DOHH2 (cell line): ENCODE measurements around the gene BHLHE41.

Source experiments
- H3F3A ChIP-seq: fragments of 200-600 bp; sonication (generic), shearing (Covaris generic); 2 replicates; pipeline ENCODE4 v1.6.0; 2016; ENCODE audit warnings: antibody characterized with exemption, mild to moderate bottlenecking; ENCODE audit not compliant: control insufficient read depth, insufficient read depth
- H3K27ac ChIP-seq: fragments of 200-600 bp; sonication (generic); 2 replicates; pipeline ENCODE4 v1.5.1; 2014; ENCODE audit warnings: low read depth, mild to moderate bottlenecking, low read length, moderate library complexity
- H3K27me3 ChIP-seq: fragments of 200-600 bp; sonication (generic); 2 replicates; pipeline ENCODE4 v1.6.1; 2014; ENCODE audit warnings: mild to moderate bottlenecking, low read length, mixed read lengths; ENCODE audit not compliant: control insufficient read depth
- H3K36me3 ChIP-seq: fragments of 200-600 bp; sonication (generic); 2 replicates; pipeline ENCODE4 v1.6.1; 2014; ENCODE audit warnings: mild to moderate bottlenecking, low read length, moderate library complexity, mixed read lengths; ENCODE audit not compliant: control insufficient read depth
- H3K4me1 ChIP-seq: fragments of 200-600 bp; sonication (generic); 2 replicates; pipeline ENCODE4 v1.6.1; 2014; ENCODE audit warnings: mild to moderate bottlenecking, low read length, mixed read lengths; ENCODE audit not compliant: control insufficient read depth
- H3K4me2 ChIP-seq: fragments of 200-600 bp; sonication (generic); 2 replicates; pipeline ENCODE4 v1.6.0; 2014; ENCODE audit warnings: mild to moderate bottlenecking, low read length, moderate library complexity
- H3K4me3 ChIP-seq: fragments of 200-600 bp; sonication (generic); 2 replicates; pipeline ENCODE4 v1.5.1; 2014; ENCODE audit warnings: mild to moderate bottlenecking, low read length, mixed read lengths
- H3K79me2 ChIP-seq: fragments of 200-600 bp; sonication (generic); 2 replicates; pipeline ENCODE4 v1.6.1; 2014; ENCODE audit warnings: mild to moderate bottlenecking, low read length, mixed read lengths; ENCODE audit not compliant: control insufficient read depth
- H3K9me2 ChIP-seq: fragments of 200-600 bp; sonication (generic); replicated peaks from 2 replicates; pipeline ENCODE4 v1.6.1; 2014; ENCODE audit warnings: mild to moderate bottlenecking, low read length, mixed read lengths; ENCODE audit not compliant: control insufficient read depth
- H3K9me3 ChIP-seq: fragments of 200-600 bp; sonication (generic); 2 replicates; pipeline ENCODE4 v1.6.1; 2014; ENCODE audit warnings: antibody characterized with exemption, low read length, mixed read lengths; ENCODE audit not compliant: control insufficient read depth, insufficient read depth
- H4K20me1 ChIP-seq: fragments of 200-600 bp; sonication (generic); 2 replicates; pipeline ENCODE4 v1.6.0; 2014; ENCODE audit warnings: low read depth, mild to moderate bottlenecking, antibody characterized with exemption, low read length, moderate library complexity; ENCODE audit not compliant: control insufficient read depth, insufficient read depth
- EZH2phosphoT487 ChIP-seq: fragments of 200-600 bp; sonication (generic); IDR thresholded peaks from 2 replicates; pipeline ENCODE4 v1.6.1; 2017; ENCODE audit warnings: borderline replicate concordance, mild to moderate bottlenecking, antibody characterized with exemption, low read length, moderate library complexity, mixed read lengths
- TF ChIP-seq, protein P1 (sequence below): fragments of 200-600 bp; sonication (generic); IDR thresholded peaks from one replicate; pipeline ENCODE4 v1.5.1; 2014; ENCODE audit warnings: antibody characterized with exemption, mild to moderate bottlenecking, low read depth, low read length; ENCODE audit not compliant: poor library complexity, severe bottlenecking

BHLHE41 gene

DNA sequence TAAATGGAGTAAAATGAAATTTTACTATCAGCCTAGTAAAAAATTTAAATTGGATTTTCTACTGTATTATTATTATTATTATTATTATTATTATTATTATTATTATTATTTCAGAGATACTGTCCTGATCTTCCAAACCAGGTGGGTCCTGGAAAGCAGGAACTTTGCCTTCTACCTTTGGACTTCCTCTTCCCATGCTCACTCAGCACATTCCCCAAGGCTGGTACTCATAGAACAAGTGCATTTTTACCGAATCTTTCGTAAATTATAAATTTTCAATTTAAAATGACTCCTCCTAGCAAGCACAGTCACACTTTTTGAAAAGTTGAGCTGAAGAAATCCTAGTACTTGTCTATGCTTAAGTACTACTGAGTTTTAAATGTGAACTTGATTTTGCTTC, 29.7 kb downstream of the BHLHE41 start:
- Histone ChIP-seq H3K9me2 (no peaks in the 10 kb centered on the region), H3K79me2 (no peaks in the 10 kb centered on the region), H3K4me2 (no peak overlapping the region), H3K27ac (no peak overlapping the region), H3K4me3 (no peak overlapping the region), H3F3A (no peaks in the 10 kb centered on the region), H3K27me3 (peaks cover 6% of the 10 kb centered on the region), H3K9me3 (no peaks in the 10 kb centered on the region), H4K20me1 (no peaks in the 10 kb centered on the region; the same call in 1 of the 2 replicates), H3K36me3 (no peaks in the 10 kb centered on the region), H3K4me1 (no peaks in the 10 kb centered on the region)
- TF ChIP-seq, protein P1, sequence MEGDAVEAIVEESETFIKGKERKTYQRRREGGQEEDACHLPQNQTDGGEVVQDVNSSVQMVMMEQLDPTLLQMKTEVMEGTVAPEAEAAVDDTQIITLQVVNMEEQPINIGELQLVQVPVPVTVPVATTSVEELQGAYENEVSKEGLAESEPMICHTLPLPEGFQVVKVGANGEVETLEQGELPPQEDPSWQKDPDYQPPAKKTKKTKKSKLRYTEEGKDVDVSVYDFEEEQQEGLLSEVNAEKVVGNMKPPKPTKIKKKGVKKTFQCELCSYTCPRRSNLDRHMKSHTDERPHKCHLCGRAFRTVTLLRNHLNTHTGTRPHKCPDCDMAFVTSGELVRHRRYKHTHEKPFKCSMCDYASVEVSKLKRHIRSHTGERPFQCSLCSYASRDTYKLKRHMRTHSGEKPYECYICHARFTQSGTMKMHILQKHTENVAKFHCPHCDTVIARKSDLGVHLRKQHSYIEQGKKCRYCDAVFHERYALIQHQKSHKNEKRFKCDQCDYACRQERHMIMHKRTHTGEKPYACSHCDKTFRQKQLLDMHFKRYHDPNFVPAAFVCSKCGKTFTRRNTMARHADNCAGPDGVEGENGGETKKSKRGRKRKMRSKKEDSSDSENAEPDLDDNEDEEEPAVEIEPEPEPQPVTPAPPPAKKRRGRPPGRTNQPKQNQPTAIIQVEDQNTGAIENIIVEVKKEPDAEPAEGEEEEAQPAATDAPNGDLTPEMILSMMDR: no peak
- TF ChIP-seq EZH2phosphoT487: no peak

DNA sequence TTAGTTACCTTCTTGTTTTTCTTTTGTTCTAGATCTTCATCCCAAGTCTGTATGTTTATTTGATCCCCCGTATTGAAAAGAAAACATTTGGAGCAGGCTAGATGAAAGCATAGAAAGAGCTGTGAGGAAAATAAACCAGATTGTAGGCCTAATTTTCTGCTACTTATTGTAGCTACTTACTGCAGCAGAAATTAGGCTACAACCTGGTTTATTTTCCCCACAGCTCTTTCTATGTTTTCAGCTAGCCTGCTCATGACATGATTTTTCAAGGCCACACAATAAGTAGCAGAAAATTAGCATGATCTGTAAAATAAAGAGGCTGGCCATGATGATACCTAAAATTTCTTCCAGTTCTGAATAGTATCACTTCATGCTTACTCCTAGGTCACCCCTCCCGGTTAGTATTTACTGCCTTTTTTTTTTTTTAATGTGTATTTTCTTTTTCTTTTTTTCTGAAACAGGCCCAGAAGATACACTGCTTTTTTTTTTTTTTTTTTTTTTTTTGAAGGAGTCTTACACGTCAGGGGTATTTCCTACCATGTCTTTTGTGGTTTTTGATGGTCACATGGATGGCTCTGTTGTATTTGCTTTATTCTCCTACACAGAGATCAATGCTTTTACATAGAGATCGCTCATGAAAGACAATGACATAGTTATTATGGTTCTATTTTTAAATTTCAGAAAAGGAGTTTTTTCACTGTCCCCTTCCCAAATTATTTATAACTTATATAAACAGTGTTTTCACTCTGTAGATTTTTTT, 32.3 kb downstream of the BHLHE41 start:
- H3K4me2 ChIP-seq: no peak overlapping the region
- H4K20me1 ChIP-seq: no peaks in the 10 kb centered on the region; the same call in 1 of the 2 replicates
- no peak overlapping the region for H3K27ac ChIP-seq
- H3K27me3 ChIP-seq: peaks cover 4% of the 10 kb centered on the region
- H3F3A ChIP-seq: no peaks in the 10 kb centered on the region
- H3K9me3 ChIP-seq: no peaks in the 10 kb centered on the region
- no peaks in the 10 kb centered on the region for H3K9me2 ChIP-seq
- H3K36me3 ChIP-seq: no peaks in the 10 kb centered on the region
- no peaks in the 10 kb centered on the region for H3K4me1 ChIP-seq
- no peak overlapping the region for H3K4me3 ChIP-seq
- H3K79me2 ChIP-seq: no peaks in the 10 kb centered on the region
- TF ChIP-seq EZH2phosphoT487: no peak
- TF ChIP-seq, protein P1: no peak

DNA sequence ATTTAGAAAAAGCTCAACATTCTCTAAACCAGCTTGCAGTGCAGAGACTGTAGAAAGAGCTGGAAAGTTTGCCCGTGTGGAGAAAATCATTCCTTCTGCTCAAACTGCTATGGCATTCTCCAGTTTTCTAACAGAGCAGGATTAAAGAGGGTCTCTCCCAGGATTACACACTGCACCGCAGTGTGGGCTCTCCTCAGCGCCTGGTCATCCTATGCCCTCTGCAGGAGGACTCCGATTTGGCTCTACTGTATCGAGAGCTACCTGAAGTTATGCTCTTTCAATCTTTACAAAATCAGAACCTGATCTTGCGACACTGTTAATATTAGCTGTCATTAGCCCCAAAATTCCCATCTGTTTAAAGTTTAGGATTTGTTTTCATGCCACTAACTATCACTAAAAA, 33.0 kb downstream of the BHLHE41 start:
- Histone ChIP-seq H3K27me3 (no peaks in the 10 kb centered on the region; the same call in 1 of the 2 replicates), H3K79me2 (no peaks in the 10 kb centered on the region), H3K4me1 (no peaks in the 10 kb centered on the region), H3K9me3 (no peaks in the 10 kb centered on the region), H3K4me3 (no peak overlapping the region), H3K36me3 (no peaks in the 10 kb centered on the region), H3F3A (no peaks in the 10 kb centered on the region), H3K9me2 (no peaks in the 10 kb centered on the region), H3K27ac (no peak overlapping the region), H4K20me1 (no peaks in the 10 kb centered on the region; the same call in 1 of the 2 replicates), H3K4me2 (no peak overlapping the region)
- TF ChIP-seq, protein P1: no peak
- no peak for TF ChIP-seq EZH2phosphoT487
